Raji (cell line): ENCODE data around the gene TMEM120B.

Experiments used
- POLR2A ChIP-seq: IDR thresholded peaks from 2 replicates; pipeline ENCODE4 v1.6.1; 2011; ENCODE audit warnings: low read depth, low read length, control low read depth; ENCODE audit not compliant: insufficient read depth

Gene TMEM120B

GRCh38 chr12:121810833-121811433, 98.4 kb downstream of the TMEM120B start:
- TF ChIP-seq POLR2A = no peak

- TF ChIP-seq POLR2A = no peak
These were observed 99.1 kb downstream of the TMEM120B start for GRCh38 chr12:121811434-121812319.

GRCh38 chr12:121812320-121812871, 99.8 kb downstream of the TMEM120B start:
- no peak for TF ChIP-seq POLR2A

GRCh38 chr12:121812921-121813896, 100.7 kb downstream of the TMEM120B start:
- no peak for TF ChIP-seq POLR2A

- no peak for TF ChIP-seq POLR2A
These were observed 101.4 kb downstream of the TMEM120B start for GRCh38 chr12:121813951-121814350.

- no peak for TF ChIP-seq POLR2A
These were observed 102.0 kb downstream of the TMEM120B start for GRCh38 chr12:121814429-121815119.

- no peak for TF ChIP-seq POLR2A
These were observed 102.7 kb downstream of the TMEM120B start for GRCh38 chr12:121815263-121815662.

GRCh38 chr12:121816925-121817647, 104.5 kb downstream of the TMEM120B start:
- no peak for TF ChIP-seq POLR2A

- TF ChIP-seq POLR2A = no peak
These were observed 105.1 kb downstream of the TMEM120B start for GRCh38 chr12:121817648-121818043.

GRCh38 chr12:121819212-121819949, 106.8 kb downstream of the TMEM120B start:
- no peak for TF ChIP-seq POLR2A

- TF ChIP-seq POLR2A = no peak
These were observed 107.5 kb downstream of the TMEM120B start for GRCh38 chr12:121820056-121820455.

- no peak for TF ChIP-seq POLR2A
These were observed 110.0 kb downstream of the TMEM120B start for GRCh38 chr12:121822393-121823100.
